Small intestine (tissue), 7 donors: Measurements from ENCODE around the gene TASOR2. TPM values are rescaled to one million over a fixed set of nuclear protein-coding genes. Genes with fewer than 3 reads are reported as not detected.

Source experiments
- DNase-seq, 2 donors: peaks; one replicate each; pipeline versions ENCODE4 v3.0.0 to v3.0.0-alpha.2; 2013
- FAIRE-seq: peaks from 2 replicates; lab custom pipeline; 2012; peaks lifted over from hg19 to GRCh38; lab: Jason Lieb, UNC
- H3K27ac ChIP-seq, 3 donors: one replicate each; pipeline ENCODE4 v1.5.1; 2013; ENCODE audit warnings: low read length in 2 of 3, mild to moderate bottlenecking in 2 of 3, control low read depth in 1 of 3, inconsistent platforms in 1 of 3, low read depth in 1 of 3, moderate library complexity in 1 of 3
- H3K27me3 ChIP-seq, 3 donors: one replicate each; pipeline ENCODE4 v1.6.1; 2013; ENCODE audit warnings: low read length in 3 of 3, inconsistent platforms in 1 of 3; ENCODE audit not compliant: control insufficient read depth in 3 of 3, insufficient read depth in 3 of 3
- H3K36me3 ChIP-seq, 3 donors: one replicate each; pipeline ENCODE4 v1.6.1; 2013; ENCODE audit warnings: low read length in 3 of 3, inconsistent platforms in 1 of 3, low read depth in 1 of 3, mild to moderate bottlenecking in 1 of 3, moderate library complexity in 1 of 3; ENCODE audit not compliant: control insufficient read depth in 3 of 3, insufficient read depth in 2 of 3
- H3K4me1 ChIP-seq, 3 donors: one replicate each; pipeline ENCODE4 v1.6.1; 2013; ENCODE audit warnings: low read length in 2 of 3, inconsistent platforms in 1 of 3, low read depth in 1 of 3, mild to moderate bottlenecking in 1 of 3, moderate library complexity in 1 of 3; ENCODE audit not compliant: control insufficient read depth in 3 of 3, insufficient read depth in 2 of 3
- H3K4me3 ChIP-seq, 3 donors: one replicate each; pipeline ENCODE4 v1.5.1; 2013; ENCODE audit warnings: low read length in 3 of 3, control low read depth in 1 of 3, inconsistent platforms in 1 of 3, low read depth in 1 of 3, mild to moderate bottlenecking in 1 of 3, moderate library complexity in 1 of 3
- H3K9me3 ChIP-seq, 2 donors: one replicate each; pipeline ENCODE4 v1.6.1; 2013; ENCODE audit warnings: low read depth in 1 of 2, low read length in 1 of 2; ENCODE audit not compliant: control insufficient read depth in 2 of 2, insufficient read depth in 1 of 2
- WGBS, 3 donors: extraction: QIAGEN DNeasy Blood & Tissue Kit; methylation state at CpG; one replicate each; pipeline ENCODE4 v1.1.7; 2013; 5-methylcytosine and 5-hydroxymethylcytosine counted together
- polyA plus RNA-seq, 4 donors: library from polyadenylated mRNA; stranded (reverse) in 3 of 4; unstranded in 1 of 4; fragments of 200-250 nt in 3 of 4; fragments of 120-200 nt in 1 of 4; gene quantifications; one replicate each; pipeline versions ENCODE4 v1.2.1 to v1.2.3, GENCODE V29; 2013
- donor health status: healthy with polysubstance abuse.
- donor health status: control.
- donor health status: control.
- donor health status: Bipolar disorder and iron deficiency.
- donor health status: healthy.

Gene TASOR2
- polyA plus RNA-seq, 4 donors: 5.4 to 22.7 (median 10.6) TPM

- FAIRE-seq: no peak
- no peak overlapping the region for H3K4me3 ChIP-seq
- 59 to 75% (median 66%) methylated on average over 3 of the region's 3 CpGs for whole genome bisulfite sequencing, 3 donors
- peaks cover 0 to 3% (median 0%) of the 10 kb centered on the region in 3 donors for H3K27me3 ChIP-seq
- DNase-seq: peak in 1 of 2 donors; percentile 56
- H3K36me3 ChIP-seq: no peaks in the 10 kb centered on the region
- H3K27ac ChIP-seq: peak overlapping the region in 1 of 3 donors; percentile 73
- H3K9me3 ChIP-seq: no peaks in the 10 kb centered on the region
- H3K4me1 ChIP-seq: no peaks in the 10 kb centered on the region
These were observed 1.6 kb upstream of the TASOR2 start for GRCh38 chr10:5683065-5683464.

DNA sequence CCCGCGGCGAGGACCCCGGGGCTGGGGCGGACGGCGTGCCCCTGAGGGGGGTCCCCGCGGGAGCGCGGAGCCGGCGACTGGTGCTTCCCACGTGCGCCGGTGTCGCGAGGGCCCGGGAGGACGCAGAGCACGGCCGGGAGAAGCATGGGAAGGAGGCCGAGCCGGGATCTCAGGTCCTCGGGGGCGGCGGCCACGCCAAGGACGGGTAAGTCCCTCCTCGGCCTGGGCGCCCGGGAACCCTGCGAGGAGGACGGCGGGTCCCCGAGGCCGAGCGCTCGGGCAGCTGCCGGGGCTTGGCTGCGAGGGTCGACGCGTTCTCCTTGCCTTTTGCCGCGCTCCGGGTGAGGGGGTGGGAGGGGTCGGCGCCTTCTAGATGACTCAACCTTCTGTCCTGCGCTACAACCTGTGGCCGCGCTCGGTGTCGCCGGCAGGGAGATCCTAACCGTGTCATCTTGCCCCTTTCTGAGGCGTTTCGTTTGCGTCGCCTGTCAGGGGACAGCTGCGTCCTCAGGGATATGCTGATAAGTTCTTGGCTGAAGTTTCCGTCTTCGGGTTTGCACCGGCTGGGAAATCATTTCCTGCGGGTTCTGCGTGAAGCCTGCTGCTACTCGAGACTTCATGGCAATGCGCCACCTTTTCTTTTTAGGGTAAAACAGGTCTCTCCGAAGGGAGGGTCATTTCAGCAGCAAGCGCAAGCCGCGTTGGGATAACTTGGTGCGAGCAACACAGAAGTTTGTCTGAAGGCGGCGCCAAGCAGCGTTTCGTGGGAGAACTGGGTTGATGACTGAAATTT lies 529 bp downstream of the TASOR2 start:
- FAIRE-seq (no peak), DNase-seq (peak; percentile 71 to 75)
- peak overlapping the region; percentile 76 to 85 (median 76) for H3K27ac ChIP-seq
- H3K4me1 ChIP-seq: no peaks in the 10 kb centered on the region
- H3K4me3 ChIP-seq: peak overlapping the region; percentile 59 to 74 (median 67)
- no peaks in the 10 kb centered on the region for H3K9me3 ChIP-seq
- H3K27me3 ChIP-seq: no peaks in the 10 kb centered on the region
- peaks cover 0 to 3% (median 0%) of the 10 kb centered on the region in 3 donors for H3K36me3 ChIP-seq
- WGBS, 3 donors: 0 to 1% (median 0%) methylated on average over 67 to 77 of the region's 77 CpGs

DNA sequence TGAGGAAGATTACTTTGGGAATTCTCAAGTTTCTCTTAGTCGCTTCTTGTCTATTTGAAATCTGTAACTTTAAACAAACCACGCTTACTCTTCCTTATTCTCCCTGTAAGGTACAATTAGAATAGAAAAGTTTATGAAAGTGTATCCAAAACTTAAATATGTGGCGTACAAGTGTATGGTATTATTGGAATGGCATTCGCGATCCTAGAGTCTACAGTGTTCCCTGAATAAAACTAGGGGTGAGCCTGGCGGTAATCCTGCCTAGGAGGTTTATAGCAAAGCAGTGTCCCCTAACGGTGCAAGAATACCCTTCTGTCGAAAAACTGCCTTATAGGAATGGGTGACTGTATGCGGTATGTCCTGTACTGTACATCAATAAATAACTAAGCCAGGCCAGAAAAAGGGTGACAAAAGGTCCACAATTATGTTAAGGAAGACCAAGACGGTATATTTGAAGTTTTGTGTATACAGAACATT lies 1.2 kb downstream of the TASOR2 start:
- no peak for FAIRE-seq
- WGBS, 3 donors: 1 to 3% (median 3%) methylated on average over 10 of the region's 10 CpGs

DNA sequence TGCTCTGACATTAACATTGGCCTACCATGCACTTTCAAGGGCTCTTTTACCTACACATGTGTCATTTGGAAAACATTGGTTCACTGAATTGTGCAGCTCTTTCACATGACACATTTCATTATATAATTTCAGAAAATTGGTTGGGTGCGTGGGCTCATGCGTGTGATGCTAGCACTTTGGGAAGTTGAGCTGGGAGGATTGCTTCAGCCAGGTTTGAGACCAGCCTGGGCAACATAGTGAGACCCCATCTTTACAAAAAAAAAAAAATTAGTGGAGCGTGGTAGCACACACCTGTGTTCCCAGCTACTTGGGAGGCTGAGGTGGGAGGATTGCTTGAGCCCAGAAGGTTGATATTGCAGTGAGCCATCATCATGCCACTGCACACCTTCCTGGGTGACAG lies 3.9 kb downstream of the TASOR2 start:
- FAIRE-seq: no peak
- no peak for DNase-seq
- 97 to 98% (median 97%) methylated on average over 3 of the region's 3 CpGs for WGBS, 3 donors
- H3K4me1 ChIP-seq: peaks cover 4 to 9% (median 5%) of the 10 kb centered on the region in 3 donors
- H3K4me3 ChIP-seq: no peak overlapping the region
- no peak overlapping the region for H3K27ac ChIP-seq
- peaks cover 0 to 3% (median 0%) of the 10 kb centered on the region in 3 donors for H3K36me3 ChIP-seq
- no peaks in the 10 kb centered on the region for H3K27me3 ChIP-seq
- no peaks in the 10 kb centered on the region for H3K9me3 ChIP-seq

More for the DNA sequence above, 1.2 kb downstream of the TASOR2 start:
- H3K27me3 ChIP-seq: no peaks in the 10 kb centered on the region
- peak overlapping the region in 2 of 3 donors; percentile 67 to 74 for H3K4me3 ChIP-seq
- peaks cover 0 to 3% (median 0%) of the 10 kb centered on the region in 3 donors for H3K36me3 ChIP-seq
- DNase-seq: no peak
- no peaks in the 10 kb centered on the region for H3K4me1 ChIP-seq
- H3K9me3 ChIP-seq: no peaks in the 10 kb centered on the region
- H3K27ac ChIP-seq: peak overlapping the region; percentile 76 to 85 (median 76)

GRCh38 chr10:5691786-5692185 lies 7.1 kb downstream of the TASOR2 start:
- WGBS, 3 donors: 68 to 83% (median 71%) methylated on average over 8 of the region's 8 CpGs
- Histone ChIP-seq H3K27me3 (no peaks in the 10 kb centered on the region), H3K36me3 (peaks cover 0 to 3% (median 0%) of the 10 kb centered on the region in 3 donors), H3K27ac (no peak overlapping the region), H3K4me3 (no peak overlapping the region), H3K4me1 (peaks cover 4 to 15% (median 5%) of the 10 kb centered on the region in 3 donors), H3K9me3 (no peaks in the 10 kb centered on the region)
- no peak for FAIRE-seq
- DNase-seq: no peak

- Histone ChIP-seq H3K36me3 (peaks cover 0 to 3% (median 0%) of the 10 kb centered on the region in 3 donors), H3K4me1 (peaks cover 4 to 20% (median 13%) of the 10 kb centered on the region in 3 donors), H3K4me3 (peak overlapping the region; percentile 49 to 60 (median 56)), H3K27me3 (no peaks in the 10 kb centered on the region), H3K9me3 (no peaks in the 10 kb centered on the region), H3K27ac (peak overlapping the region in 2 of 3 donors; percentile 51 to 58)
- WGBS, 3 donors: 4 to 9% (median 7%) methylated on average over 49 of the region's 49 CpGs
- no peak for FAIRE-seq
- DNase-seq: peak; percentile 45 to 82
These were observed 8.1 kb downstream of the TASOR2 start for GRCh38 chr10:5692461-5693358.

- FAIRE-seq: no peak
- no peaks in the 10 kb centered on the region for H3K27me3 ChIP-seq
- no peaks in the 10 kb centered on the region for H3K36me3 ChIP-seq
- H3K4me3 ChIP-seq: no peak overlapping the region
- no peaks in the 10 kb centered on the region for H3K9me3 ChIP-seq
- no peak for DNase-seq
- no peak overlapping the region for H3K27ac ChIP-seq
- 39 to 60% (median 52%) methylated on average over 1 of the region's 1 CpG for WGBS, 3 donors
- peaks cover 5 to 24% (median 13%) of the 10 kb centered on the region in 3 donors for H3K4me1 ChIP-seq
These were observed 9.9 kb downstream of the TASOR2 start for GRCh38 chr10:5694573-5694972.

DNA sequence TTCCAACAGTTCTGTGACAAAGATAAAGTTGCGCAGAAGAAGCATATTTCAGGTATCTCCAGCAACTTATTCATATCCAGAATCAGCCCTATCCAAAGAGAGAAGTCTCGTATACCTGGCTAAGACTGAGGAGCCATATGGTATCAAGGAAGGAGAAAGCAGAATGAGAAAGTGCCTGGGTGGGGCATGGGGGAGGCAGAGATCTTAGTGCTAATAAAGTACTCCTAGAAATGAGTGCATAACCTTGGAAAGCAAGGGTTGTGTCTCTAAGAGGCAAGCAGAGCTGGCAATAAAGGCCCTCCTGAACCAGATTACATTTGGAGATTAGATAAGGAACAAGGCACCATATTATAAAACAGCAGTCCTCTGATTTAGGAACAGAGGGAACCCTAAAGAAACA lies 12.7 kb downstream of the TASOR2 start:
- H3K27me3 ChIP-seq: no peaks in the 10 kb centered on the region
- H3K27ac ChIP-seq: no peak overlapping the region
- 59 to 82% (median 80%) methylated on average over 2 of the region's 2 CpGs for WGBS, 3 donors
- FAIRE-seq (no peak), DNase-seq (peak in 1 of 2 donors; percentile 18)
- no peak overlapping the region for H3K4me3 ChIP-seq
- no peaks in the 10 kb centered on the region for H3K9me3 ChIP-seq
- H3K4me1 ChIP-seq: peaks cover 5 to 16% (median 10%) of the 10 kb centered on the region in 3 donors
- no peaks in the 10 kb centered on the region for H3K36me3 ChIP-seq
